ENCODE measurements around the gene RNF11. TPM values are rescaled to one million over a fixed set of nuclear protein-coding genes. Genes with fewer than 3 reads are reported as not detected.
A peak's percentile ranks its signal among the peaks of the same experiment; 100 is the strongest.

Gene RNF11
- total RNA-seq, 1 donor from 2014 or later, result 83.6 TPM

- TF ChIP-seq CTCF (IDR thresholded peaks at IDR 0.05), result no peak
- Histone ChIP-seq H3K4me3 (no peak overlapping the region), H3K4me1 (peaks cover 15% of the 10 kb centered on the region), H3K27ac (no peak overlapping the region), H3K27me3 (ENCODE audit: low read depth) (no peaks in the 10 kb centered on the region), H3K36me3 (no peaks in the 10 kb centered on the region), H3K9me3 (no peaks in the 10 kb centered on the region)
- ATAC-seq (no peak), DNase-seq (no peak)
- intact Hi-C loops (cut with DNase I), result no loop called here
Measured at GRCh38 chr1:51311826-51312225, 75.8 kb downstream of the RNF11 start.

- Histone ChIP-seq H3K4me3 (no peak overlapping the region), H3K4me1 (peaks cover 15% of the 10 kb centered on the region), H3K27ac (peak overlapping the region; percentile 72), H3K27me3 (ENCODE audit: low read depth) (no peaks in the 10 kb centered on the region), H3K36me3 (no peaks in the 10 kb centered on the region), H3K9me3 (no peaks in the 10 kb centered on the region)
- DNase-seq, result peak; percentile 14
- intact Hi-C loops (cut with DNase I), result no loop called here
- ATAC-seq, result no peak
- TF ChIP-seq CTCF (IDR thresholded peaks at IDR 0.05), result no peak
Measured at GRCh38 chr1:51312718-51313117, 76.6 kb downstream of the RNF11 start.

GRCh38 chr1:51313268-51313852, 77.3 kb downstream of the RNF11 start:
- no peaks in the 10 kb centered on the region for H3K36me3 ChIP-seq
- ATAC-seq (peak in 1 of 2 donors; percentile 15), DNase-seq (peak; percentile 35)
- H3K4me3 ChIP-seq, result no peak overlapping the region
- peak overlapping the region; percentile 72 for H3K27ac ChIP-seq
- no peaks in the 10 kb centered on the region for H3K27me3 ChIP-seq (ENCODE audit: low read depth)
- TF ChIP-seq CTCF (IDR thresholded peaks at IDR 0.05), result peak; percentile 16
- peaks cover 15% of the 10 kb centered on the region for H3K4me1 ChIP-seq
- intact Hi-C loops (cut with DNase I), result no loop called here
- H3K9me3 ChIP-seq, result no peaks in the 10 kb centered on the region

- Histone ChIP-seq H3K4me3 (no peak overlapping the region), H3K36me3 (no peaks in the 10 kb centered on the region), H3K27ac (peak overlapping the region; percentile 72), H3K9me3 (no peaks in the 10 kb centered on the region), H3K4me1 (peaks cover 15% of the 10 kb centered on the region), H3K27me3 (ENCODE audit: low read depth) (no peaks in the 10 kb centered on the region)
- DNase-seq, result peak; percentile 56
- ATAC-seq, result peak; percentile 74 to 85
- no peak for TF ChIP-seq CTCF (IDR thresholded peaks at IDR 0.05)
- intact Hi-C loops (cut with DNase I), result no loop called here
Measured at GRCh38 chr1:51313961-51314777, 78.1 kb downstream of the RNF11 start.

- peak; percentile 51 to 55 for ATAC-seq
- peaks cover 15% of the 10 kb centered on the region for H3K4me1 ChIP-seq
- no peaks in the 10 kb centered on the region for H3K9me3 ChIP-seq
- H3K36me3 ChIP-seq, result no peaks in the 10 kb centered on the region
- DNase-seq, result peak; percentile 57
- no peak overlapping the region for H3K4me3 ChIP-seq
- peak overlapping the region; percentile 37 for H3K27ac ChIP-seq
- H3K27me3 ChIP-seq (ENCODE audit: low read depth), result no peaks in the 10 kb centered on the region
- TF ChIP-seq CTCF (IDR thresholded peaks at IDR 0.05), result no peak
- intact Hi-C loops (cut with DNase I), result no loop called here
Measured at GRCh38 chr1:51314974-51315373, 78.9 kb downstream of the RNF11 start.

Data from lower lobe of right lung (tissue), 2 donors.